Hematopoietic multipotent progenitor cell treated with erythropoietin and hydrocortisone succinate and interleukin-3 and kit ligand, for 4 days (in vitro differentiated cells): ENCODE data around the gene FAM13B.
A peak's percentile ranks its signal among the peaks of the same experiment; 100 is the strongest.

Source experiments
- DNase-seq: peaks from one replicate; pipeline ENCODE4 v3.0.0-alpha.2; 2015

The FAM13B gene

DNA sequence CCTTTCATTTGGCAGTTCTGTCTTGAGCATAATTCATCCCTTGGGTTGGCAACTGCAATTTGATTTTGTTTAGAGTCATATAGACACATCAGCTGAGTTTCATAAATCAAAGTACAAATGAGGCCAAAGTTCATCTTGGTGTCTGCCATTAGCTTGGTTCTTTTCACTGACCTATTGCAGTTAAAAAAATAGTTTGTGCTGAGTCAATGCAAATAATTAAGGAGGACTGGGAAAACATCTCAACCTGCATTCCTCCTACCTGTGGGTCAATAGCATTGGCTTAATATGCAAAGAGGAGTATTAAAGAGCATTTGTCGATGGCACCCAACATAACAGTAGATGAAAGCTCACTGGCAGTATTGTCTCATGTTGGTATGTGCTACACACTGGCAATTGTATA is 142.0 kb downstream of the FAM13B start:
- no peak for DNase-seq

DNA sequence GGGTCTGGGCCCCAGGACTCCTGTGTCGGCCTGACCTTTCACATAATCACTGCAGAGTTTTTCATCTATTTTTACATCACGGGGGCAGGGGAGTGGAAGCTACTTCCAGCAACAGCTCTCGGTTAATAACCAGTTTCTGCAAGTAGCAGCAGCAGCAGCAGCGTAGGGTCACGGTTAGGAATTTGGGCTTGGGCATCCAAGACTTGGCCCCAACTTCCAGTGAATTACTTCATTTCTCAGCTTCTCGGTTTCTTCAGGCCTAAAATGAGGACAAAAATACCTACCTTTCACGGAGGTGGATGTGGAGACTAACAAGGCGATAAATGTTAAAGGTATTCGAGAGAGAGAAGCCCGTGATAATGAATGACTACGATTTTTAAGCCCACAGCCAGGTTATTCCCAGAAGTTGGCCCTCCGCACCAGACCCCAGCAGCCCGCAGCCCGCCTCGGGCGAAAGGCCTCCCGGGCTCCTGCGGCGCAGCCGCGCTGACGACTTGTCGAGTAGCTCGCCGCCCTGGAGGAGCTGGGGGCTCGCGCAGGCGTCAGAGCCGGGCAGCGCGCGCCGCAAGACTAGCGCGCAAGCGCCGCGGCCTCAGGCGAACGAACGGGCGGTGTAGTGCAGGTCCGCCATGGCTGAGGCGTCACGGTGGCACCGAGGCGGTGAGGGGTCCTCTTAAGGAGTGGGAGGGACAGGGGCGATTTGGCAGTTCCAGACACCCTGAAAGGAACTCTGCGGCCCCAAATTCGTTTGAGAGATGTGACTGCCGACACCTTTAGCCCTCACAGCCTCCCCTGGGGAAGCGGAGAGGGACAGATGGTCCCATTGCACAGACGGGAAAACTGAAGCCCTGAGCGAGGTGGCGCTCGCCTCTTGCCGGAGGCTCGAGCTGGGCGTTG is 143.8 kb downstream of the FAM13B start, which contains the start of gene PKD2L2:
TSS of gene PKD2L2 (plus strand) at position 595 of the 897 bp plus-strand sequence. CDS start at position 630, 35 bp downstream.
- DNase-seq, result peak; percentile 95

DNA sequence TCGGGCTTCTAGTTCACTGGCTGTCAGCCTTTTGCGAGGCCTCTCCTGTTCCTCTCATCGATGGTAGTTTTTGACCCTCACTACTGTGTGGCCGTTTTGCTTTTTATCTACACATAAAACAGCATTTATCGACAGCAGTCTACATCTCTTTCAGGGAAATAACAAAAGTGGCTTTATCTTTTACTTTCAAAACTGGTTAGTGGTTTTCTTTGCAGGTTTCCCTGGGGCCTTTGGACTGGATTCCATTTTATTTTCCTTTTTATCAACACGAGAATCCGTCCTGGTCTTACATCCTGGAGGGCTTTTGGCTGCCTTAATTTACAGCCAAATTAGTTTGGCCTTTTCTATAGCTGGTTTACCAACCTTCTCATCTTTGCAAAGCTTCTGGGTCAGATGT is 144.4 kb downstream of the FAM13B start:
- DNase-seq, result peak; percentile 40
